ENCODE measurements around the gene FILIP1L. TPM values are rescaled to one million over a fixed set of nuclear protein-coding genes. Genes with fewer than 3 reads are reported as not detected.

The FILIP1L gene
- total and polyA plus RNA-seq, 2 of the 8 experiments (the other 6 are each of a cell fraction or from before 2014, with no cell fraction given): 0.06 to 0.09 TPM

DNA sequence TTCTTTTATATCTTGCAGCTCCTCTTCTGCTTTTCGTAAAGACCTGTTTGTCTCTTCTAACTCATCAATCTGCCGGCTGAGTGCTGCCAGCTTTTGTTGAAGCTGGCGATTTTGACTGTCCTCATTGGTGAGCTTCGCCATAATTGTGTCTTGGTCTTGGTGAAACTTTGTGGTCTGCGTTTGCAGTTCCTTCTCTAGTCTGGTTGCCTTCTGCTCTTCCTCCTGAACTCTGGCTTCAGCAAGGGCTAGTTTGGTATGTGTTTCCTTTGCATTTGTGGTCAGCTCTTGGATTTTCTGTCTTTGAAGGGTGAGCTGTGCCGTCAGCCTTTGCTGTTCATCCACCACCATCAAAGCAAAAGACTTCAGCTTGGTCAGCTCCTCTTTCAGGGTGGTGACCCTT, 263.7 kb downstream of the FILIP1L start (continued):
- TF ChIP-seq, protein P1, sequence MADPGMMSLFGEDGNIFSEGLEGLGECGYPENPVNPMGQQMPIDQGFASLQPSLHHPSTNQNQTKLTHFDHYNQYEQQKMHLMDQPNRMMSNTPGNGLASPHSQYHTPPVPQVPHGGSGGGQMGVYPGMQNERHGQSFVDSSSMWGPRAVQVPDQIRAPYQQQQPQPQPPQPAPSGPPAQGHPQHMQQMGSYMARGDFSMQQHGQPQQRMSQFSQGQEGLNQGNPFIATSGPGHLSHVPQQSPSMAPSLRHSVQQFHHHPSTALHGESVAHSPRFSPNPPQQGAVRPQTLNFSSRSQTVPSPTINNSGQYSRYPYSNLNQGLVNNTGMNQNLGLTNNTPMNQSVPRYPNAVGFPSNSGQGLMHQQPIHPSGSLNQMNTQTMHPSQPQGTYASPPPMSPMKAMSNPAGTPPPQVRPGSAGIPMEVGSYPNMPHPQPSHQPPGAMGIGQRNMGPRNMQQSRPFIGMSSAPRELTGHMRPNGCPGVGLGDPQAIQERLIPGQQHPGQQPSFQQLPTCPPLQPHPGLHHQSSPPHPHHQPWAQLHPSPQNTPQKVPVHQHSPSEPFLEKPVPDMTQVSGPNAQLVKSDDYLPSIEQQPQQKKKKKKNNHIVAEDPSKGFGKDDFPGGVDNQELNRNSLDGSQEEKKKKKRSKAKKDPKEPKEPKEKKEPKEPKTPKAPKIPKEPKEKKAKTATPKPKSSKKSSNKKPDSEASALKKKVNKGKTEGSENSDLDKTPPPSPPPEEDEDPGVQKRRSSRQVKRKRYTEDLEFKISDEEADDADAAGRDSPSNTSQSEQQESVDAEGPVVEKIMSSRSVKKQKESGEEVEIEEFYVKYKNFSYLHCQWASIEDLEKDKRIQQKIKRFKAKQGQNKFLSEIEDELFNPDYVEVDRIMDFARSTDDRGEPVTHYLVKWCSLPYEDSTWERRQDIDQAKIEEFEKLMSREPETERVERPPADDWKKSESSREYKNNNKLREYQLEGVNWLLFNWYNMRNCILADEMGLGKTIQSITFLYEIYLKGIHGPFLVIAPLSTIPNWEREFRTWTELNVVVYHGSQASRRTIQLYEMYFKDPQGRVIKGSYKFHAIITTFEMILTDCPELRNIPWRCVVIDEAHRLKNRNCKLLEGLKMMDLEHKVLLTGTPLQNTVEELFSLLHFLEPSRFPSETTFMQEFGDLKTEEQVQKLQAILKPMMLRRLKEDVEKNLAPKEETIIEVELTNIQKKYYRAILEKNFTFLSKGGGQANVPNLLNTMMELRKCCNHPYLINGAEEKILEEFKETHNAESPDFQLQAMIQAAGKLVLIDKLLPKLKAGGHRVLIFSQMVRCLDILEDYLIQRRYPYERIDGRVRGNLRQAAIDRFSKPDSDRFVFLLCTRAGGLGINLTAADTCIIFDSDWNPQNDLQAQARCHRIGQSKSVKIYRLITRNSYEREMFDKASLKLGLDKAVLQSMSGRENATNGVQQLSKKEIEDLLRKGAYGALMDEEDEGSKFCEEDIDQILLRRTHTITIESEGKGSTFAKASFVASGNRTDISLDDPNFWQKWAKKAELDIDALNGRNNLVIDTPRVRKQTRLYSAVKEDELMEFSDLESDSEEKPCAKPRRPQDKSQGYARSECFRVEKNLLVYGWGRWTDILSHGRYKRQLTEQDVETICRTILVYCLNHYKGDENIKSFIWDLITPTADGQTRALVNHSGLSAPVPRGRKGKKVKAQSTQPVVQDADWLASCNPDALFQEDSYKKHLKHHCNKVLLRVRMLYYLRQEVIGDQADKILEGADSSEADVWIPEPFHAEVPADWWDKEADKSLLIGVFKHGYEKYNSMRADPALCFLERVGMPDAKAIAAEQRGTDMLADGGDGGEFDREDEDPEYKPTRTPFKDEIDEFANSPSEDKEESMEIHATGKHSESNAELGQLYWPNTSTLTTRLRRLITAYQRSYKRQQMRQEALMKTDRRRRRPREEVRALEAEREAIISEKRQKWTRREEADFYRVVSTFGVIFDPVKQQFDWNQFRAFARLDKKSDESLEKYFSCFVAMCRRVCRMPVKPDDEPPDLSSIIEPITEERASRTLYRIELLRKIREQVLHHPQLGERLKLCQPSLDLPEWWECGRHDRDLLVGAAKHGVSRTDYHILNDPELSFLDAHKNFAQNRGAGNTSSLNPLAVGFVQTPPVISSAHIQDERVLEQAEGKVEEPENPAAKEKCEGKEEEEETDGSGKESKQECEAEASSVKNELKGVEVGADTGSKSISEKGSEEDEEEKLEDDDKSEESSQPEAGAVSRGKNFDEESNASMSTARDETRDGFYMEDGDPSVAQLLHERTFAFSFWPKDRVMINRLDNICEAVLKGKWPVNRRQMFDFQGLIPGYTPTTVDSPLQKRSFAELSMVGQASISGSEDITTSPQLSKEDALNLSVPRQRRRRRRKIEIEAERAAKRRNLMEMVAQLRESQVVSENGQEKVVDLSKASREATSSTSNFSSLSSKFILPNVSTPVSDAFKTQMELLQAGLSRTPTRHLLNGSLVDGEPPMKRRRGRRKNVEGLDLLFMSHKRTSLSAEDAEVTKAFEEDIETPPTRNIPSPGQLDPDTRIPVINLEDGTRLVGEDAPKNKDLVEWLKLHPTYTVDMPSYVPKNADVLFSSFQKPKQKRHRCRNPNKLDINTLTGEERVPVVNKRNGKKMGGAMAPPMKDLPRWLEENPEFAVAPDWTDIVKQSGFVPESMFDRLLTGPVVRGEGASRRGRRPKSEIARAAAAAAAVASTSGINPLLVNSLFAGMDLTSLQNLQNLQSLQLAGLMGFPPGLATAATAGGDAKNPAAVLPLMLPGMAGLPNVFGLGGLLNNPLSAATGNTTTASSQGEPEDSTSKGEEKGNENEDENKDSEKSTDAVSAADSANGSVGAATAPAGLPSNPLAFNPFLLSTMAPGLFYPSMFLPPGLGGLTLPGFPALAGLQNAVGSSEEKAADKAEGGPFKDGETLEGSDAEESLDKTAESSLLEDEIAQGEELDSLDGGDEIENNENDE (IDR thresholded peaks at IDR 0.05; ENCODE audit: insufficient replicate concordance, low read length): no peak

Measured in H1 (cell line).